Measurements from ENCODE around the gene POU6F1. TPM values are rescaled to one million over a fixed set of nuclear protein-coding genes. Genes with fewer than 3 reads are reported as not detected.

The POU6F1 gene
- total and polyA plus RNA-seq, 10 of the 15 experiments (the other 5 are each of a cell fraction or from before 2014, with no cell fraction given): 0.26 to 4.2 (median 1.2) TPM

- no peak overlapping the region for H3K27ac ChIP-seq (ENCODE audit: control insufficient read depth, insufficient read depth)
- in situ Hi-C loops (cut with MboI) (no loop called here), intact Hi-C loops (cut with micrococcal nuclease; ENCODE audit: unreplicated experiment) (no loop called here)
- TF ChIP-seq ZNF207 (IDR thresholded peaks at IDR 0.05; ENCODE audit: borderline replicate concordance) (no peak), MYC (IDR thresholded peaks at IDR 0.05; ENCODE audit: insufficient read depth, insufficient read length, insufficient replicate concordance, low read length, severe bottlenecking) (no peak), GABPA (IDR thresholded peaks at IDR 0.05; ENCODE audit: low read depth) (no peak), ZNF592 (IDR thresholded peaks at IDR 0.05) (no peak), PKNOX1 (IDR thresholded peaks at IDR 0.05) (no peak), ZNF24 (IDR thresholded peaks at IDR 0.05) (no peak), JUND (IDR thresholded peaks at IDR 0.05; ENCODE audit: low read depth, low read length) (no peak), BMI1 (IDR thresholded peaks at IDR 0.05; ENCODE audit: borderline replicate concordance) (no peak), TCF12 (IDR thresholded peaks at IDR 0.05; ENCODE audit: low read depth, low read length) (no peak), FOXM1 (IDR thresholded peaks at IDR 0.05; ENCODE audit: low read depth, low read length) (no peak), ASH2L (IDR thresholded peaks at IDR 0.05; ENCODE audit: borderline replicate concordance, low read depth) (no peak)
- FAIRE-seq (no peak), DNase-seq (ENCODE audit: low read depth, low spot score) (no peak), ATAC-seq (no peak)
- H3K9me3 ChIP-seq (replicated peaks; ENCODE audit: control insufficient read depth, insufficient read depth, low read length): no peaks in the 10 kb centered on the region
- CTCF ChIA-PET: no interaction called here
- no peak overlapping the region for H3K9ac ChIP-seq (ENCODE audit: control insufficient read depth, insufficient read depth, low read length)
- 91% methylated on average over 6 of the region's 6 CpGs for WGBS (ENCODE audit: insufficient coverage, insufficient replicate concordance, low lambda C conversion rate, missing lambda C conversion rate)
- H2AFZ ChIP-seq (ENCODE audit: control insufficient read depth, low read depth, low read length): no peak overlapping the region
- H3K4me3 ChIP-seq: no peak overlapping the region
- H4K20me1 ChIP-seq (ENCODE audit: control insufficient read depth, insufficient read depth): no peaks in the 10 kb centered on the region
- SMC1A ChIA-PET (ENCODE audit: uncharacterized antibody, unreplicated experiment): interaction anchor here (0.8 to 1.2 kb wide), 2 partner anchors 13 to 136 kb away, joined by 3 to 4 read pairs; partner anchors contain the start of gene POU6F1
- H3K4me1 ChIP-seq (ENCODE audit: control insufficient read depth, insufficient read depth, low read length): no peaks in the 10 kb centered on the region; the same call in 1 of the 2 replicates
- no peaks in the 10 kb centered on the region for H3K79me2 ChIP-seq (ENCODE audit: control insufficient read depth, insufficient read depth, low read length)
- no peaks in the 10 kb centered on the region for H3K27me3 ChIP-seq (replicated peaks in 1 of 2; ENCODE audit: control insufficient read depth in 2 of 2, insufficient read depth in 2 of 2, low read length in 1 of 2)
- POLR2A ChIA-PET: interaction anchor here (0.6 kb wide), 1 partner anchor 390 kb away, joined by 3 read pairs; no protein-coding TSS in a partner anchor
- H3K4me2 ChIP-seq (ENCODE audit: control insufficient read depth, insufficient read depth): no peak overlapping the region
- no TSS peak for BruUV-seq (replicated peaks)
- no peaks in the 10 kb centered on the region for H3K36me3 ChIP-seq (ENCODE audit: control insufficient read depth in 2 of 2, insufficient read depth in 2 of 2, low read length in 1 of 2)
- RAD21 ChIA-PET (ENCODE audit: unreplicated experiment): no interaction called here
These were observed 12.5 kb downstream of the POU6F1 start for GRCh38 chr12:51205350-51205749.
